ENCODE data around the gene FBXO22. TPM values are rescaled to one million over a fixed set of nuclear protein-coding genes. Genes with fewer than 3 reads are reported as not detected.

FBXO22 gene
- total RNA-seq, 1 donor from 2014 or later = 13.0 TPM

GRCh38 chr15:75872403-75872990 lies 31.2 kb upstream of the FBXO22 start:
- Histone ChIP-seq H3K27me3 (no peaks in the 10 kb centered on the region), H3K27ac (no peak overlapping the region), H3K4me3 (no peak overlapping the region), H3K9me3 (no peaks in the 10 kb centered on the region), H3K36me3 (peaks cover 0 to 25% of the 10 kb centered on the region in 2 donors), H3K4me1 (no peaks in the 10 kb centered on the region)
- intact Hi-C loops (cut with DNase I) = no loop called here
- TF ChIP-seq POLR2A (IDR thresholded peaks at IDR 0.05) (no peak), CTCF (IDR thresholded peaks at IDR 0.05) (no peak), POLR2AphosphoS5 (IDR thresholded peaks at IDR 0.05; ENCODE audit: insufficient read depth in 1 of 2, low read depth in 1 of 2) (no peak)
- no peak for DNase-seq (ENCODE audit: extremely low spot score in 2 of 2)

- Histone ChIP-seq H3K4me3 (no peak overlapping the region), H3K9me3 (no peaks in the 10 kb centered on the region), H3K27me3 (no peaks in the 10 kb centered on the region), H3K36me3 (peaks cover 0 to 5% of the 10 kb centered on the region in 2 donors), H3K4me1 (no peaks in the 10 kb centered on the region), H3K27ac (no peak overlapping the region)
- no peak for DNase-seq (ENCODE audit: extremely low spot score in 2 of 2)
- no peak for TF ChIP-seq CTCF (IDR thresholded peaks at IDR 0.05)
- no peak for TF ChIP-seq POLR2AphosphoS5 (IDR thresholded peaks at IDR 0.05; ENCODE audit: insufficient read depth in 1 of 2, low read depth in 1 of 2)
- no peak for TF ChIP-seq POLR2A (IDR thresholded peaks at IDR 0.05)
- intact Hi-C loops (cut with DNase I) = no loop called here
Observed at GRCh38 chr15:75884041-75884440, 19.6 kb upstream of the FBXO22 start.

GRCh38 chr15:75887178-75887577 lies 16.5 kb upstream of the FBXO22 start:
- no peak overlapping the region for H3K4me3 ChIP-seq
- H3K27me3 ChIP-seq = no peaks in the 10 kb centered on the region
- no peaks in the 10 kb centered on the region for H3K36me3 ChIP-seq
- intact Hi-C loops (cut with DNase I) = no loop called here
- H3K27ac ChIP-seq = no peak overlapping the region
- no peak for DNase-seq (ENCODE audit: extremely low spot score in 2 of 2)
- H3K9me3 ChIP-seq = no peaks in the 10 kb centered on the region
- no peak for TF ChIP-seq POLR2AphosphoS5 (IDR thresholded peaks at IDR 0.05; ENCODE audit: insufficient read depth in 1 of 2, low read depth in 1 of 2)
- H3K4me1 ChIP-seq = peaks cover 5% of the 10 kb centered on the region

GRCh38 chr15:75891895-75892294 lies 11.8 kb upstream of the FBXO22 start:
- DNase-seq (ENCODE audit: extremely low spot score in 2 of 2) = no peak
- H3K4me3 ChIP-seq = no peak overlapping the region
- no peak overlapping the region for H3K27ac ChIP-seq
- H3K4me1 ChIP-seq = peaks cover 5% of the 10 kb centered on the region
- intact Hi-C loops (cut with DNase I) = no loop called here
- H3K27me3 ChIP-seq = no peaks in the 10 kb centered on the region
- TF ChIP-seq CTCF (IDR thresholded peaks at IDR 0.05) = no peak
- no peak for TF ChIP-seq POLR2AphosphoS5 (IDR thresholded peaks at IDR 0.05; ENCODE audit: insufficient read depth in 1 of 2, low read depth in 1 of 2)
- TF ChIP-seq POLR2A (IDR thresholded peaks at IDR 0.05) = no peak
- H3K9me3 ChIP-seq = no peaks in the 10 kb centered on the region
- H3K36me3 ChIP-seq = no peaks in the 10 kb centered on the region

GRCh38 chr15:75895731-75896130 lies 7.9 kb upstream of the FBXO22 start:
- H3K4me1 ChIP-seq = peaks cover 5% of the 10 kb centered on the region
- H3K9me3 ChIP-seq = no peaks in the 10 kb centered on the region
- DNase-seq (ENCODE audit: extremely low spot score in 2 of 2) = no peak
- H3K4me3 ChIP-seq = no peak overlapping the region
- no peak for TF ChIP-seq CTCF (IDR thresholded peaks at IDR 0.05)
- TF ChIP-seq POLR2A (IDR thresholded peaks at IDR 0.05) = no peak
- TF ChIP-seq POLR2AphosphoS5 (IDR thresholded peaks at IDR 0.05; ENCODE audit: insufficient read depth in 1 of 2, low read depth in 1 of 2) = no peak
- peaks cover 0 to 4% of the 10 kb centered on the region in 2 donors for H3K36me3 ChIP-seq
- no peak overlapping the region for H3K27ac ChIP-seq
- intact Hi-C loops (cut with DNase I) = no loop called here
- H3K27me3 ChIP-seq = no peaks in the 10 kb centered on the region

All from vagina (tissue), 2 donors.